Measurements from ENCODE around the gene TYR. TPM values are rescaled to one million over a fixed set of nuclear protein-coding genes. Genes with fewer than 3 reads are reported as not detected.
"Not testable (repeated sequence)": the region's sequence is repeated elsewhere in the genome, so short reads cannot be mapped to it uniquely, and the experiment has no call there.

Gene TYR
- total RNA-seq, 1 experiment from 2014 or later: 1,434 TPM

DNA sequence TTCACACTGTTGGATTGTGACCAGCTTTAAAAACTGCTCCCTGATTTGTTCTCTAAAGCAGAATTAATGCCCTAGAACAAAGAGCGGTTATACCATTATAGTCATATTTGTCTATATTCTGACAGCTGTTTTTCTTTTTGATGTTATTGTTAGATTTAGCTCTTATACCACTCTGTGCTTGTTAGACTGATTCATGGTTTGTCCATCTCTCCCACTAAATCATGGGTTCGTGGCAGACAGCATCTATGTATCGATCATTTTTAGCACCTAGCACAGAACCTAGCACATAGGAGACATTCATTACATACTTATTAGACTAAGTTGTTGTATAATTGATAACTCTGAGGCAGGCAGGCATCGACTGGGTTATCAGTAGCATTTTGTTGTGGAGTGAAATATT, 69.3 kb downstream of the TYR start:
- in situ Hi-C loops (cut with HindIII; ENCODE audit: low pct_unique_long_range_greater_than_20kb, low sequenced_read_pairs); DNase-seq (ENCODE audit: low read depth, low spot score): not testable (repeated sequence)

- in situ Hi-C loops (cut with HindIII; ENCODE audit: low pct_unique_long_range_greater_than_20kb, low sequenced_read_pairs): no loop called here
- DNase-seq (ENCODE audit: low read depth, low spot score): no peak
These were observed 71.5 kb downstream of the TYR start for GRCh38 chr11:89249196-89249595.

DNA sequence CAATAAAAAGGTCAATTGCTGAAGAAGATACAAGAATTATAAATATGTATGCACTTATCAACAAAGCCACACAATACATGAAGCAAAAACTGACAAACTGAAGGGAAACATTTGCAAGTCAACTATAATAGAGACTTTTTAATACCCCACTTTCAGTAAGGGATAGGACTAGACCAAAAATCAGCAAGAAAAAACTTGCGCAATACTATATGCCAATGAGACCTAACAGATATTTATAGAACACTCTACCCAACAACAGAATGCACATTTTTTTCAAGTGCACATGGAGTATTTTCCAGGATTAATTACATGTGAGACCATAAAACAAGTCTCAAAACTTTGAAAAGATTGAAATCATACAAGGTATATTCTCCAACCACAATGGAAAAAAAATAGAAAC, 83.8 kb downstream of the TYR start:
- in situ Hi-C loops (cut with HindIII; ENCODE audit: low pct_unique_long_range_greater_than_20kb, low sequenced_read_pairs): not testable (repeated sequence)
- peak; percentile 17 for DNase-seq (ENCODE audit: low read depth, low spot score)

DNA sequence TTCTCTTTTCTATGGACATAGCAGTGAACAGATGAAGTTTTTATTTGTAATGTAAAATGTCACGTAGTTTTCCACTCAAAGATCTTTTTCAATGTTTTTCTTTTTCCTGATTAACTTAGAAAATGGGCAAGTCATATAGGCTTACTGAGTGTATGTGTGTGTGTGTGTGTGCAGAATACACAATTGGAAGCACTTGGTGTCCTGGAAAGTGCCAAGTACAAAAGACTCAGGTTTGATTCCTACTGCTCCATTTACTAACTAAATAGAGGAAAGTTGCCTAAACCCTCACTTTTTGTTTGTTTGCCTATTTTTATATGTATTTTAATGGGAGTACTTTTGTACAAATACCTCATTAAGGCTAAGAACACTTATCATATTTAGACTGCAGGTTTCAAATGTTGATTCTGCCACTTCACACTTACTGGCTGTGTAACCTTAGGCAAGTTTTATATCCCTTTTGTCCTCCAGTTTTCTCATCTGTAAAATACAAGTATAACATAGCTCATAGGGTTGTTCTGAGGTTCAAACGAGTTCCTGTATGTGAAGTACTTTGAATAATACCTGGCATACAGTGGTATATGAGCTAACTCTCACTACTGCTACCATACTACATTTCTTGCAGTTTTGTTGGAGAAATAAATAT, 90.1 kb downstream of the TYR start:
- in situ Hi-C loops (cut with HindIII; ENCODE audit: low pct_unique_long_range_greater_than_20kb, low sequenced_read_pairs): no loop called here

GRCh38 chr11:89272540-89273088, 94.9 kb downstream of the TYR start:
- in situ Hi-C loops (cut with HindIII; ENCODE audit: low pct_unique_long_range_greater_than_20kb, low sequenced_read_pairs); DNase-seq (ENCODE audit: low read depth, low spot score): not testable (repeated sequence)

More for the DNA sequence above, 90.1 kb downstream of the TYR start:
- no peak for DNase-seq (ENCODE audit: low read depth, low spot score)

DNA sequence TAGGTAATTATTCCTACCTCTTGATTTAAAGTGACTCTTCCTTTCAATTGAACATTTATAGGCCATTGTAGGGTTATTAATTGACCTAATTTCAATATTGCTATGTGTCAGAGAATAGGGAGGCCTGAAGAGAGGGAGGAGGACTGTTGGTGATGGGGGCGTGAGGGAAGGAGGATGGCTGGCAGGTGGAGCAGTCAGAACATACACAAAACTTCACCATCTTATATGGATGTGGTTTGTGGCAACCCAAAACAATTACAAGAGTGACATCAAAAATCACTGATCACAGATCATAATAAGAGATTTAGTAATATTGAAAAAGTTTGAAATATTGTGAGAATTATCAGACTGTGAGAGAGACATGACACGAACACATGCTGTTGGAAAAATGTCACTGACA, 95.5 kb downstream of the TYR start:
- in situ Hi-C loops (cut with HindIII; ENCODE audit: low pct_unique_long_range_greater_than_20kb, low sequenced_read_pairs); DNase-seq (ENCODE audit: low read depth, low spot score): not testable (repeated sequence)

DNA sequence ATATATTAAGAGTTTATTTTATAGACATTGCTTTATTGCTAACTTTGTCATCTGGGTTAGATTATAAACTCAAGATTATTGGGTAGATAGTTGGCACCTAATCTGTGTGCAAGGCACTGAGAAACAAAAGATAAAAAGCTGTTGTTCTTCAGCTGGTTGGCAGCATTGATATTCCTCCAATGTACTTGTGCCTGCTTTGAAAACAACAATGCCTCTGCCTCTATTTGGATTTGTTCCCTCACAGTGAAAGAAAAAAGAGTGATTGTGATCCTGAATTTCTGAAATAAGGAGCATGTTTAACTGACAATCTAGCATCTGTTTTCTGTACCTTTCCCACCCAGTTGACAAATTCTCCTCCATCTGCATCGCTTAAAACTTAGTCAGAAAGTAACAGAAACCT, 98.3 kb downstream of the TYR start:
- in situ Hi-C loops (cut with HindIII; ENCODE audit: low pct_unique_long_range_greater_than_20kb, low sequenced_read_pairs): no loop called here
- no peak for DNase-seq (ENCODE audit: low read depth, low spot score)

DNA sequence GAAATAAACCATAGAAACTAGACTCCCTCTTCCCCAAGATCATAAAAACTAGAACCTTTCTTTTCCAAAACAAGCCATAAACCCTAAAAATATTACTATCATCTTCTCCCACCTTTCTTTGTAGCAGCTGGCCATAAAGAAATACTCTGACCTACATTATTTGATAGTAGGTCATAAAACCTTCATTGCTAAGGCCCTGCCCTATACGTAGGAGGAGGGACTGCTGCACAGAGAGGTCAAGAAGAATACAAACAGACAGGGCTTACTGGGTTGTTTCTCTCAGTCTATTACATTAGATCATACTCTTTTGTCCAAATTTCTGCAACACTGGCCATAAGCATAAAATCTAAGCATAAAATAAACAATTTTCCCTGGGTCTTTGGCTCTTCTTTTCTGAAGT, 101.5 kb downstream of the TYR start:
- in situ Hi-C loops (cut with HindIII; ENCODE audit: low pct_unique_long_range_greater_than_20kb, low sequenced_read_pairs): no loop called here

DNA sequence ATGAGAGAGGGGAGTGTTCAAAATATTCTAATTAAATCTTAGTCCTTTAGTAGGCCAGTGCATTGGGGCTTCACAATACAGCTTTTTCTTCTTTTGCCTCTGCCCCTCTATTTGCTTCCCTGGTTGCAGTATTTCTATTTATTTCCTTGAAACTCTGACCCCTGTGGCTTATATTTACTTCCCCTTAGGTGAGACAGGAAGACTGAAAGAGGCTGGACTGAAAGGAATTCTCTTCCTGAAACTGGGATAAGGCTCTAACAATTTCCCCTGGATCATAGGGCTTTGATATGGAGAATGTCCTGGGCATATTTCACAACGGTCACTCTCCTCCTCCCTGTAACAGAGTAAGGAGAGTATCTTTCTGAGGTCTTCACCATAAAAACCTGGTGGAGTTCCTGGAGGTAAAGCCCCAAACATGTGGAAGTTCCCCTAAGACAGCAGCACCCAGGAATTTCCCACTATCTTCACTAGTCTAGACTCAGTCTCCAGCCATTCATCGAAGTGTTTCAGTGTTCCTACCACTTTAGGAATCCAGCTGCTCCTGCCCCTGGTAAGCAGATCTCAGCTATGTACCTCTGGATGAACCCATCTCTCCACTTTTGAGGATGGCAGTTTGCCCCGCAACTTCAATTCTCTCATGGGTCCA, 103.5 kb downstream of the TYR start:
- DNase-seq (ENCODE audit: low read depth, low spot score); in situ Hi-C loops (cut with HindIII; ENCODE audit: low pct_unique_long_range_greater_than_20kb, low sequenced_read_pairs): not testable (repeated sequence)

More for the DNA sequence above, 101.5 kb downstream of the TYR start:
- no peak for DNase-seq (ENCODE audit: low read depth, low spot score)

DNA sequence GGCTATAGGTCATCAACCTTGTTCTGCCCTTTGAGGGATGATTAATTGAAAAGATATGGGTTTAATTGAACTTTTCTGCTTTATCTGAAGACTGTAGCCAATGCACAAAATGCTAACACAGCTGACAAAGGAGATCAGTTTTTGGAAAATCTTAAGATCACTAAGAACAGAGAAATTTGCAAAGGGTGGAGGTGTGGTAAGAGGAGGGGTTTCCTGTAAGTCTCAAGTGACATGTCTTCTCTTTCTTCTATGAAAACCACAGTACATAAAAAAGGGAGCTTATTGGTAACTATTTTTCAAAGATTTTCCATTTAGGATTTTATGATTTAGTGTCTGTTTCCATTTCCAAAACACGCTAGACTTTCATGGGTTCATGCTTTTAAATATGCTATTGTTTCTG, 108.9 kb downstream of the TYR start:
- in situ Hi-C loops (cut with HindIII; ENCODE audit: low pct_unique_long_range_greater_than_20kb, low sequenced_read_pairs); DNase-seq (ENCODE audit: low read depth, low spot score): not testable (repeated sequence)

DNA sequence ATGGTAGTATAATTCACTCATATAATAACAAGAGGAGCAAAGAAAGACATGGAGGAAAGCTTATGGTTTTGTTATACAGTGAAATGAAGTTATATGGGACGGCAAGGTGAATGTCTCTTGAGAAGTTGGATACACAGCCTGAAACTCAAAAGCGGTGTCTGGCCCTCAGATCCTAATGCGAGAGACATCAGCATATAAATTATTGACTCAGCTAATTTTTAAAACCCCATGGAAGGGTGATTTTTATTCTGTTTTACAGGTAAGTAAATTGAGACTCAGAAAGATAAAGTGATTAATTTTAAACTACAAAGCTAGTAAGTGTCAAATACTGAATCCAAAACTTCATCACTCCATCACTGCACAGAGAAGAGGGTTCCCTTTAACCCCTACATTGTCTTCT, 110.3 kb downstream of the TYR start:
- DNase-seq (ENCODE audit: low read depth, low spot score); in situ Hi-C loops (cut with HindIII; ENCODE audit: low pct_unique_long_range_greater_than_20kb, low sequenced_read_pairs): not testable (repeated sequence)

GRCh38 chr11:89293965-89294679, 116.4 kb downstream of the TYR start:
- in situ Hi-C loops (cut with HindIII; ENCODE audit: low pct_unique_long_range_greater_than_20kb, low sequenced_read_pairs): no loop called here
- DNase-seq (ENCODE audit: low read depth, low spot score): no peak

DNA sequence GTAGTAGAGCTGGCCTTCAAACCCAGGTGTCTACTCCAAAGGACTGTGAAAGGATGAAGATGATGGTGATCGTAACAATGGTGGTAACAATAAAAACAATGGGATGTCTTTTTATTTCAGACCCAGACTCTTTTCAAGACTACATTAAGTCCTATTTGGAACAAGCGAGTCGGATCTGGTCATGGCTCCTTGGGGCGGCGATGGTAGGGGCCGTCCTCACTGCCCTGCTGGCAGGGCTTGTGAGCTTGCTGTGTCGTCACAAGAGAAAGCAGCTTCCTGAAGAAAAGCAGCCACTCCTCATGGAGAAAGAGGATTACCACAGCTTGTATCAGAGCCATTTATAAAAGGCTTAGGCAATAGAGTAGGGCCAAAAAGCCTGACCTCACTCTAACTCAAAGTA, 117.3 kb downstream of the TYR start:
- DNase-seq (ENCODE audit: low read depth, low spot score); in situ Hi-C loops (cut with HindIII; ENCODE audit: low pct_unique_long_range_greater_than_20kb, low sequenced_read_pairs): not testable (repeated sequence)

DNA sequence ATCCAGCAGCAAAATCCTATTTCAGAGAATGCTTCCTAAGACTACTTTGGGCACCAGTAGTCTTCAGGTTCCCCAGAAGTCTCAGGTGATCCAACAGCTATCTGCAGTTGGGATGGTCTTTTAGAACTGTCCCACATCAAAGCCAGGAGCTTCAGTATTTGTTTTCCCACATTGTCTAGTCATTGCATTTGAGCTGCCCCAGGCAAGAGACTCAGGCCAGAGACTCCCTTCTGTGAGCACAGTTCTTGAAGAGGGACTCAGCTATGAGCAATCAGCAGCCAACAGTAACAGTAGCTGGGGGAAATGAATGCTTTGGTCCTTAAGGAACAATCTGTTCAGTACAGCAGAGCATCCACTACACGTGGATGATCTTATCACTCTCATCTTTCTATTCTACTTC, 125.4 kb downstream of the TYR start:
- in situ Hi-C loops (cut with HindIII; ENCODE audit: low pct_unique_long_range_greater_than_20kb, low sequenced_read_pairs); DNase-seq (ENCODE audit: low read depth, low spot score): not testable (repeated sequence)

- DNase-seq (ENCODE audit: low read depth, low spot score); in situ Hi-C loops (cut with HindIII; ENCODE audit: low pct_unique_long_range_greater_than_20kb, low sequenced_read_pairs): not testable (repeated sequence)
These were observed 130.6 kb downstream of the TYR start for GRCh38 chr11:89308272-89308671.

DNA sequence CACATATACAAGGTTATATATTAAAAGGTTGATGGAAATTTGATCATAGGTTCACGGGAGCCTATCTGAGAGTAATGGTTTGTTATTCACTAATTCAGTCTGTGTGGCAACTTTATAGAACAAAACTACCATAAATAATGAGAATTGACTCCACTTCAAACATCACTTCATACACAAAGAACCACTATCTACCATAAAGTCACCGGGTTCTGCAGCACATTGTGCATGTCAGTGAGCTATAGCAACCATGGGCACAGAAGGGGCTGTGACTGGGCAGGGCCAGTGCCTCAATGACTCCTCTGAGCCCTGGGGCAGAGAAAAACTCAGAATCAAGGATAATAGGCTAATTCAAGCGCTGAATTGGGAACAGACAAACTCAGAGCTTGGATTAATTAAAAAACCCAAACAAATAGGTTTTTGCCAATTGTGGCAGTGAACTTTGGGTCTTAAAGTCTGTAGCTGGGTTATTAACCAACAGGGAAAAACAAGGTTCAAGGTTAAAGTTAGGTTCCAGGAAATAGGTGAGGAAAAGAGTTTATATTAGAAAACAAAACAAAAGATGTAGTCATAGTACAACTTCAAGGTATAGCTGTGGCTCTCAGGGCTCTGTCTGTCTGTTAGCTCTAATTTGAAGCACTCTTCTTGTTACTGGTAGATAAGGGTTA, 131.8 kb downstream of the TYR start:
- in situ Hi-C loops (cut with HindIII; ENCODE audit: low pct_unique_long_range_greater_than_20kb, low sequenced_read_pairs): not testable (repeated sequence)
- peak; percentile 82 for DNase-seq (ENCODE audit: low read depth, low spot score)

DNA sequence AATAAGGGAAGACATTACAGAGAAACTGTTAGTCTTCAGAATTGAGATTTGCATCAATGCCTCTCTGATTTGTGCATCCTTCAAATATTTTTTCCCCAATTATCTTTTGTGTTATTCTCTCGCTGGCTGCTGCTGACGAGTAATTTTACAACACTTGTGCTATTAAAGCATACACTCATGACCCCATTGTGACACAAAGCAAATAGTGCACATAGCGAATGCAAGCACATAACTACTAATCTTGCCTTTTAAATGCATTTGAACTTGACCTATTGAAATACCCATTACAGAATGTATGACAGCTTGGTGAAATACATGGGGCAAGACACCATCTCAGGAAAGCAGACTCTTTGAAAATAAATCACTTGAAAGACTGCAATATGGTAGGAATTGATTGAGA, 132.9 kb downstream of the TYR start:
- in situ Hi-C loops (cut with HindIII; ENCODE audit: low pct_unique_long_range_greater_than_20kb, low sequenced_read_pairs); DNase-seq (ENCODE audit: low read depth, low spot score): not testable (repeated sequence)

GRCh38 chr11:89321401-89321800, 143.7 kb downstream of the TYR start:
- DNase-seq (ENCODE audit: low read depth, low spot score): no peak
- in situ Hi-C loops (cut with HindIII; ENCODE audit: low pct_unique_long_range_greater_than_20kb, low sequenced_read_pairs): no loop called here
